Neural progenitor cell (in vitro differentiated cells): Measurements from ENCODE around the gene ZBTB24. TPM values are rescaled to one million over a fixed set of nuclear protein-coding genes. Genes with fewer than 3 reads are reported as not detected.

ENCODE experiments used
- DNase-seq: peaks from one replicate; pipeline ENCODE4 v3.0.0-alpha.2; 2016; ENCODE audit warnings: low spot score
- H2AFZ ChIP-seq: fragments of 200-600 bp; sonication (generic); replicated peaks from 2 replicates; pipeline ENCODE4 v1.6.1; 2016; ENCODE audit warnings: antibody characterized with exemption
- H3F3A ChIP-seq: fragments of 200-600 bp; sonication (generic); 2 replicates; pipeline ENCODE4 v1.6.1; 2016; ENCODE audit warnings: antibody characterized with exemption, low read depth
- H3K27ac ChIP-seq: fragments of 200-600 bp; sonication (generic); 2 replicates; pipeline ENCODE4 v1.5.1; 2016; ENCODE audit warnings: mild to moderate bottlenecking
- H3K27me3 ChIP-seq: fragments of 200-600 bp; sonication (generic); 2 replicates; pipeline ENCODE4 v1.6.1; 2016; ENCODE audit warnings: mild to moderate bottlenecking, moderate library complexity
- H3K36me3 ChIP-seq: fragments of 200-600 bp; sonication (generic); 2 replicates; pipeline ENCODE4 v1.5.1; 2016
- H3K4me1 ChIP-seq: fragments of 200-600 bp; sonication (generic); 2 replicates; pipeline ENCODE4 v1.6.1; 2016; ENCODE audit warnings: mixed run types
- H3K4me2 ChIP-seq: fragments of 200-600 bp; sonication (generic); 2 replicates; pipeline ENCODE4 v1.6.1; 2016
- H3K4me3 ChIP-seq: fragments of 200-600 bp; sonication (generic); 2 replicates; pipeline ENCODE4 v1.5.1; 2016
- H3K79me2 ChIP-seq: fragments of 200-600 bp; sonication (generic); 2 replicates; pipeline ENCODE4 v1.6.1; 2016; ENCODE audit warnings: low read depth
- H3K9ac ChIP-seq: fragments of 200-600 bp; sonication (generic); 2 replicates; pipeline ENCODE4 v1.6.1; 2016
- H3K9me3 ChIP-seq: fragments of 200-600 bp; sonication (generic); 2 replicates; pipeline ENCODE4 v1.5.1; 2016; ENCODE audit warnings: low read depth
- H4K20me1 ChIP-seq: fragments of 200-600 bp; sonication (generic); 2 replicates; pipeline ENCODE4 v1.6.1; 2016; ENCODE audit warnings: low read depth
- H3K27ac Mint-ChIP-seq: 3 replicates; pipeline ENCODE4 v1.8.0; 2021; ENCODE audit warnings: mixed read lengths
- H3K27me3 Mint-ChIP-seq: 2 replicates; pipeline ENCODE4 v1.8.0; 2022; ENCODE audit warnings: low read depth, mild to moderate bottlenecking, inconsistent platforms, moderate library complexity, mixed read lengths; ENCODE audit not compliant: insufficient read depth
- H3K36me3 Mint-ChIP-seq: 3 replicates; pipeline ENCODE4 v1.8.0; 2021; ENCODE audit warnings: mixed read lengths
- H3K4me1 Mint-ChIP-seq: 3 replicates; pipeline ENCODE4 v1.8.0; 2021; ENCODE audit warnings: mixed read lengths
- H3K4me3 Mint-ChIP-seq: 3 replicates; pipeline ENCODE4 v1.8.0; 2021; ENCODE audit warnings: mild to moderate bottlenecking, moderate library complexity, mixed read lengths
- H3K9me3 Mint-ChIP-seq: 3 replicates; pipeline ENCODE4 v1.8.0; 2020; ENCODE audit warnings: mixed read lengths
- CTCF ChIP-seq: fragments of 200-600 bp; sonication (generic); IDR thresholded peaks from 2 replicates; pipeline ENCODE4 v1.5.1; 2017; ENCODE audit warnings: antibody characterized with exemption, mild to moderate bottlenecking
- EZH2 ChIP-seq: fragments of 200-600 bp; sonication (generic); IDR thresholded peaks from 2 replicates; pipeline ENCODE4 v1.6.1; 2017; ENCODE audit warnings: antibody characterized with exemption, mild to moderate bottlenecking, moderate library complexity
- EZH2phosphoT487 ChIP-seq: fragments of 200-600 bp; sonication (generic); IDR thresholded peaks from 2 replicates; pipeline ENCODE4 v1.6.1; 2017; ENCODE audit warnings: antibody characterized with exemption
- total RNA-seq: library from RNA; depleted of rRNA; stranded (reverse); fragments of >200 nt; gene quantifications from 2 replicates; pipeline ENCODE4 v1.2.3, GENCODE V29; 2015; ENCODE audit warnings: low replicate concordance

ZBTB24 gene
- total RNA-seq, 1 donor from 2014 or later: 17.3 TPM

GRCh38 chr6:109446072-109446471 lies 36.9 kb downstream of the ZBTB24 start:
- H2AFZ ChIP-seq: no peak overlapping the region
- H3K36me3 ChIP-seq: no peaks in the 10 kb centered on the region
- no peak overlapping the region for H3K9ac ChIP-seq
- TF ChIP-seq CTCF (no peak), EZH2phosphoT487 (no peak), EZH2 (no peak)
- H3K27ac ChIP-seq: no peak overlapping the region
- no peaks in the 10 kb centered on the region for H3K9me3 ChIP-seq
- H3K4me1 ChIP-seq: peaks cover 7% of the 10 kb centered on the region
- peaks cover 4% of the 10 kb centered on the region for H4K20me1 ChIP-seq
- H3K79me2 ChIP-seq: no peaks in the 10 kb centered on the region
- peaks cover 15% of the 10 kb centered on the region for H3K4me1 Mint-ChIP-seq
- no peak overlapping the region for H3K4me2 ChIP-seq
- H3K27me3 ChIP-seq: no peaks in the 10 kb centered on the region
- DNase-seq: no peak
- peaks cover 10% of the 10 kb centered on the region for H3K27me3 Mint-ChIP-seq
- H3K4me3 Mint-ChIP-seq: no peak overlapping the region
- no peak overlapping the region for H3K4me3 ChIP-seq
- H3K9me3 Mint-ChIP-seq: no peaks in the 10 kb centered on the region
- peaks cover 17% of the 10 kb centered on the region for H3K36me3 Mint-ChIP-seq
- peaks cover 5% of the 10 kb centered on the region for H3F3A ChIP-seq
- no peak overlapping the region for H3K27ac Mint-ChIP-seq

- no peak overlapping the region for H3K9ac ChIP-seq
- H3K27me3 ChIP-seq: no peaks in the 10 kb centered on the region
- no peak overlapping the region for H2AFZ ChIP-seq
- peaks cover 15% of the 10 kb centered on the region for H3K4me1 Mint-ChIP-seq
- no peaks in the 10 kb centered on the region for H3K36me3 ChIP-seq
- H3K4me1 ChIP-seq: peaks cover 7% of the 10 kb centered on the region
- no peak for TF ChIP-seq EZH2phosphoT487
- peak; percentile 12 for TF ChIP-seq CTCF
- no peak for TF ChIP-seq EZH2
- H3K36me3 Mint-ChIP-seq: peaks cover 17% of the 10 kb centered on the region
- H3K4me3 Mint-ChIP-seq: peak overlapping the region; percentile 8
- H4K20me1 ChIP-seq: peaks cover 4% of the 10 kb centered on the region
- H3K27ac Mint-ChIP-seq: no peak overlapping the region
- peaks cover 10% of the 10 kb centered on the region for H3F3A ChIP-seq
- no peak overlapping the region for H3K4me3 ChIP-seq
- no peak for DNase-seq
- H3K27me3 Mint-ChIP-seq: peaks cover 11% of the 10 kb centered on the region
- H3K9me3 Mint-ChIP-seq: no peaks in the 10 kb centered on the region
- H3K79me2 ChIP-seq: no peaks in the 10 kb centered on the region
- no peak overlapping the region for H3K27ac ChIP-seq
- no peak overlapping the region for H3K4me2 ChIP-seq
- no peaks in the 10 kb centered on the region for H3K9me3 ChIP-seq
Observed at GRCh38 chr6:109445382-109445781, 37.6 kb downstream of the ZBTB24 start.

- H3F3A ChIP-seq: peaks cover 16% of the 10 kb centered on the region
Observed at GRCh38 chr6:109443425-109443950, 39.5 kb downstream of the ZBTB24 start.

More at GRCh38 chr6:109443425-109443950, 39.5 kb downstream of the ZBTB24 start:
- no peak overlapping the region for H3K27ac ChIP-seq
- Mint-ChIP-seq H3K27ac (no peak overlapping the region), H3K27me3 (peaks cover 11% of the 10 kb centered on the region), H3K36me3 (peaks cover 25% of the 10 kb centered on the region), H3K4me3 (no peak overlapping the region), H3K4me1 (peaks cover 18% of the 10 kb centered on the region), H3K9me3 (no peaks in the 10 kb centered on the region)
- TF ChIP-seq EZH2 (no peak), CTCF (no peak), EZH2phosphoT487 (no peak)
- H3K4me1 ChIP-seq: peaks cover 7% of the 10 kb centered on the region
- peaks cover 11% of the 10 kb centered on the region for H3K27me3 ChIP-seq
- no peaks in the 10 kb centered on the region for H3K36me3 ChIP-seq
- H4K20me1 ChIP-seq: no peaks in the 10 kb centered on the region
- H2AFZ ChIP-seq: no peak overlapping the region
- H3K9ac ChIP-seq: no peak overlapping the region
- no peaks in the 10 kb centered on the region for H3K79me2 ChIP-seq
- no peak overlapping the region for H3K4me3 ChIP-seq
- no peaks in the 10 kb centered on the region for H3K9me3 ChIP-seq
- H3K4me2 ChIP-seq: no peak overlapping the region
- DNase-seq: no peak
